HG03066 (cell line): Measurements from ENCODE around the gene SYNPR.
"Not testable (repeated sequence)": the region's sequence is repeated elsewhere in the genome, so short reads cannot be mapped to it uniquely, and the experiment has no call there.

Experiments used
- ATAC-seq: cut with Tn5 transposase; IDR thresholded peaks from one replicate; pipeline ENCODE4 v1.9.1; 2021; ENCODE audit warnings: low read depth; ENCODE audit not compliant: unreplicated experiment

The SYNPR gene

GRCh38 chr3:63607716-63608115 is 329.6 kb downstream of the SYNPR start:
- no peak for ATAC-seq

GRCh38 chr3:63609408-63609807 is 331.3 kb downstream of the SYNPR start:
- ATAC-seq = no peak

- ATAC-seq = no peak
Observed at GRCh38 chr3:63609834-63610233, 331.7 kb downstream of the SYNPR start.

GRCh38 chr3:63611382-63611781 is 333.3 kb downstream of the SYNPR start:
- no peak for ATAC-seq

- ATAC-seq = no peak
Observed at GRCh38 chr3:63613561-63613960, 335.5 kb downstream of the SYNPR start.

DNA sequence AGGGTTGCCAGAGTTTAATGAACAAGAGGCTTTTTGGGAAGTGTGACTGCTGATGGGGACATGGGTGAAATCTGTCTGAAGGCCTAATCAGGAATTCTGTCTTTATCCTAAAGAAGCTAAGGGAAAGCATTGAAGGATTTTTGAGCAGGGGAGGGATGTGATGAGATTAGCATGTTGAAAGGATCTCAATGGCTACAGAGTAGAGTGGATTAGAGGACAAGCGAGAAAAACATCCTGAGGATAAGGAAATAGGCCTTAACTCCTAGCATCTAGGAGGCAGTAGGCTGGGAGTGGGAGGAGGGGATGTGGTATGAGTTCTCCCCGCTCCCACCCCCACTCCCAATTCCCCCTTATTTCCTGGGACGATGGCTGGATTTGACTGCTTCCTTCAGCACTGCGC is 339.3 kb downstream of the SYNPR start:
- ATAC-seq = no peak

DNA sequence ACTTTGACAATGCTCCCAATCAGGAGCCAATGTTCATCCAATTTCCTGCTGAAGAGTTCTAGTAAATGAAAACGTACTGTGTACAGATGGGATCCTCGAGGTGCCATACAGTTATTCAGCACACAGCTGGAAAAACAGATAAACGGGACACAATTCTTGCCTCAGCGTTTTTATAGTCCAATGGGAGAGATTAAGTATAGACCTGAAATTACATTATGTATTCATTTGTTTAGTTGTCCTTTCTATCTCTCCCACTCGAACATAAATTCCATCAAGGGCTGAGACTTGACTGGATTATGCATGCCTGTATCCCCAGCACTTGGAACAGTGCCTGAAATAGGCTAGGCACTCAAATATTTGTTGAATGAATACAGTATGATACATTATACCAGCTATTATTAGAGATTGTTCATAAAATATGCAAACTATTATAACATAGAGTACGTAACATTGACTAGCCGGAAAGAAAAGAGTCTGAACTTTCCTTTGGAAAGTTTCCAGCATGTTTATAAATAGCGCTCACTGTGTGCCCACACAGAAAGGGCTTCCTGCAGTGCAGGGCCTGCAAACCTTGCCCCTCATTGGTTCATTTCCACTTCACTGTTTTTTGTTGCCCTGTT is 346.9 kb downstream of the SYNPR start:
- ATAC-seq = no peak

- no peak for ATAC-seq
Observed at GRCh38 chr3:63631670-63632069, 353.6 kb downstream of the SYNPR start.

GRCh38 chr3:63635186-63635585 is 357.1 kb downstream of the SYNPR start:
- ATAC-seq = no peak

- no peak for ATAC-seq
Observed at GRCh38 chr3:63639806-63640205, 361.7 kb downstream of the SYNPR start.

DNA sequence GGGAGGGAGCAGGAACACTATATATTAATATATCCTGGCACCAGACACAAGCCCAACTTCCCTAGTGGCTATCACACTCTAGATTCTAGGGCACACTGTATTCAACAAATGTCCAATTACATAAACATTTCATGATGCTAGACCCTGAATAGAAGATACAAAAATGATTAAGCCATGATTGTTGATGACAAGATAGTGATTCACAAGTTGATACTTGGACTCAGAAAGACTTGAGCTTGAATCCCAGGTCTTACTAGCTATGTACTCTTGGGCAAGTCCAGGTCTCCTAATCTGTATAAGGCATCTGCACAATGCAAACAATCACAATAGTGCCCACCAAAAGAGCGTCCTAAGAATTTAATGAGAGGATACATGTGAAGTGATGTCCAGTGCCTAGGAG is 364.4 kb downstream of the SYNPR start:
- ATAC-seq = no peak

- ATAC-seq = no peak
Observed at GRCh38 chr3:63644212-63644797, 366.2 kb downstream of the SYNPR start.

DNA sequence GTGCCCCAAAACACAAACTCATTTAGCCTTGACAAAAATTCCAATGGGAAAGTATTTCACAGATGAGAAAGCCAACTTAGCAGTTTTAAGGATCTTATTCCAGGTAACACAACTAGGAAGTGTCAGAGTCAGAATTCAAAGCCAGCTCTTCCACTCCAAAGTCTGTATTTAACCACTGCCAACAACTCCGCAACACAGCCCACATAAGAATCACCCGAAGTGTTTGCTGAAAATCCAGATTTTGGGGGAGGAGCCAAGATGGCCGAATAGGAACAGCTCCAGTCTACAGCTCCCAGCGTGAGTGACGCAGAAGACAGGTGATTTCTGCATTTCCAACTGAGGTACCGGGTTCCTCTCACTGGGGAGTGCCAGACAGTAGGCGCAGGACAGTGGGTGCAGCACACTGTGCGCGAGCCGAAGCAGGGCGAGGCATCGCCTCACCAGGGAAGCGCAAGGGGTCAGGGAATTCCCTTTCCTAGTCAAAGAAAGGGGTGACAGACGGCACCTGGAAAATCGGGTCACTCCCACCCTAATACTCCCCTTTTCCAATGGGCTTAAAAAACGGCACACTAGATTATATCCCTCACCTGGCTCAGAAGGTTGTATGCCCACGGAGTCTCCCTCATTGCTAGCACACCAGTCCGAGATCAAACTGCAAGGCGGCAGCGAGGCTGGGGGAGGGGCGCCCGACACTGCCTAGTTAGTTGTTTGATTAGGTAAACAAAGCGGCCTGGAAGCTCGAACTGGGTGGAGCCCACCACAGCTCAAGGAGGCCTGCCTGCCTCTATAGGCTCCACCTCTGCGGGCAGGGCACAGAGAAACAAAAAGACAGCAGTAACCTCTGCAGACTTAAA is 367.0 kb downstream of the SYNPR start:
- ATAC-seq = not testable (repeated sequence)

- ATAC-seq = no peak
Observed at GRCh38 chr3:63652066-63652725, 374.1 kb downstream of the SYNPR start, which contains the start of gene SNTN. Gene SNTN (plus strand): TSS chr3:63652675. CDS start chr3:63652688, 13 bp downstream.

- ATAC-seq = no peak
Observed at GRCh38 chr3:63654211-63654610, 376.1 kb downstream of the SYNPR start.

GRCh38 chr3:63654931-63655330 is 376.8 kb downstream of the SYNPR start:
- ATAC-seq = no peak

GRCh38 chr3:63655519-63655918 is 377.4 kb downstream of the SYNPR start:
- ATAC-seq = no peak

- ATAC-seq = no peak
Observed at GRCh38 chr3:63656786-63657185, 378.7 kb downstream of the SYNPR start.

DNA sequence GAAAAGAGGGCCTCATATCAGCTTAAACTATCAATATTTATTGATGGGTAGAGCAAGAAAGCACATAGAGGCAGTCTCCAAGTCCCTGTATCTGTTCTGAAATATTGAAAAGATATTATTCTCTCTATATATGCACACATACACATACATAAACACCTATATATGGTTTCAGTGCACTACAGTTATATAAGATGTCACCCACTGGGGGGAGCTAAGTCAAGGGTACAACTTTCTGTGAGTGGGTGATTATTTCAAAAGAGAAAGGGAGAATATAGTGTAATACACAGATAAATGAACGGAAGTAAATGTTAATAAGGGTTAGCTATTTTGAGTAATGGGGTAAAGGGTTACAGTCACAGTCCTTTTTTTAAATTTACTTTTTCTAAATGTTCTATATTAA is 383.1 kb downstream of the SYNPR start:
- ATAC-seq = no peak

DNA sequence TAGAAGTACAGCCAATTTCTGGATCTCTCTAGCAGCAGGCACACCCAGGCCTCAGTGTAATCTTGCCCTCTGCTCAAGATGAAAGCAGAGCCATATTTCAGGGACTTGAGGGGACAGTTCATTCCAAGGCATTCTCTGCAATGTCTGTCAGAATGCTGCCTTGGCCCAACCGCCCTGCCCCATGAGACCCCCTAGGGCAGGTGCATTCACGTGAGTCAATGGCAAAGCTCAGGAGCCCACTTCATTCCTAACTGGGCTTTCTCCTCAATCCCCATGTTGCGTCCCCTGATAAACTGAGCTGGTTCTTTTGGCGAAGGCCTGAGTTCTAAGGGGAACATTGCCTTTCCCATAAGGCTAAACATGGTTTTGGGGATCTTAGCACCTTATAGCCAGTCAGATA is 383.9 kb downstream of the SYNPR start:
- ATAC-seq = no peak

GRCh38 chr3:63662500-63662899 is 384.4 kb downstream of the SYNPR start:
- ATAC-seq = no peak
